Measurements from ENCODE around the gene PHF1.

Gene PHF1

GRCh38 chr6:33420491-33421343, 9.9 kb downstream of the PHF1 start:
- DNase-seq (ENCODE audit: low read depth): no peak
- H3K4me3 ChIP-seq (ENCODE audit: low read length): peak overlapping the region; percentile 68
- H3K9ac ChIP-seq (ENCODE audit: low read length): peak overlapping the region; percentile 62
- no peaks in the 10 kb centered on the region for H3K9me3 ChIP-seq (ENCODE audit: control insufficient read depth, low read length)
- peaks cover 4% of the 10 kb centered on the region for H3K36me3 ChIP-seq (ENCODE audit: control insufficient read depth, insufficient read depth, low read length, severe bottlenecking)
- no peaks in the 10 kb centered on the region for H3K27me3 ChIP-seq (replicated peaks; ENCODE audit: control insufficient read depth, insufficient read depth, low read length)
- peaks cover 44% of the 10 kb centered on the region for H3K4me1 ChIP-seq (ENCODE audit: control insufficient read depth, insufficient read depth, low read length)

DNA sequence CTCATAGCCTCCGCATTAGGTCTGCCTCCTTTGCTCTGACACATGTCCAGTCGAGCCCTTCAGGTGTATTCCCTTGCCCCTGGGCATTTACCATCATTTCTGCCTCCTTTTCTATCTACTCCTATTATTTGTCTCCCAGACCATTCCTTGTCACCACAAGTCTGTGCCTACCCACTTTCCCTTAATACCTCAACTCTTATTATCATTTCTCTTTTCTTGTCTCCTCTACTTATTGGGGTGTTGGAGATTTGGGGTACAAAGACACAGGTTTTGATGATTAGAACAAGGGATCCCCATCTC, 10.5 kb downstream of the PHF1 start:
- Histone ChIP-seq H3K4me1 (ENCODE audit: control insufficient read depth, insufficient read depth, low read length) (peaks cover 39% of the 10 kb centered on the region), H3K4me3 (ENCODE audit: low read length) (no peak overlapping the region), H3K36me3 (ENCODE audit: control insufficient read depth, insufficient read depth, low read length, severe bottlenecking) (no peaks in the 10 kb centered on the region), H3K27me3 (replicated peaks; ENCODE audit: control insufficient read depth, insufficient read depth, low read length) (no peaks in the 10 kb centered on the region), H3K9me3 (ENCODE audit: control insufficient read depth, low read length) (no peaks in the 10 kb centered on the region), H3K9ac (ENCODE audit: low read length) (no peak overlapping the region)
- no peak for DNase-seq (ENCODE audit: low read depth)

- Histone ChIP-seq H3K9ac (ENCODE audit: low read length) (no peak overlapping the region), H3K4me3 (ENCODE audit: low read length) (no peak overlapping the region), H3K4me1 (ENCODE audit: control insufficient read depth, insufficient read depth, low read length) (peaks cover 33% of the 10 kb centered on the region), H3K27me3 (replicated peaks; ENCODE audit: control insufficient read depth, insufficient read depth, low read length) (no peaks in the 10 kb centered on the region), H3K36me3 (ENCODE audit: control insufficient read depth, insufficient read depth, low read length, severe bottlenecking) (no peaks in the 10 kb centered on the region), H3K9me3 (ENCODE audit: control insufficient read depth, low read length) (no peaks in the 10 kb centered on the region)
- DNase-seq (ENCODE audit: low read depth): no peak
Observed at GRCh38 chr6:33423777-33424176, 13.0 kb downstream of the PHF1 start.

GRCh38 chr6:33424855-33425667, 14.2 kb downstream of the PHF1 start:
- peaks cover 30% of the 10 kb centered on the region for H3K4me1 ChIP-seq (ENCODE audit: control insufficient read depth, insufficient read depth, low read length)
- peak overlapping the region; percentile 96 for H3K9ac ChIP-seq (ENCODE audit: low read length)
- no peak for DNase-seq (ENCODE audit: low read depth)
- H3K36me3 ChIP-seq (ENCODE audit: control insufficient read depth, insufficient read depth, low read length, severe bottlenecking): no peaks in the 10 kb centered on the region
- peak overlapping the region; percentile 90 for H3K4me3 ChIP-seq (ENCODE audit: low read length)
- no peaks in the 10 kb centered on the region for H3K9me3 ChIP-seq (ENCODE audit: control insufficient read depth, low read length)
- no peaks in the 10 kb centered on the region for H3K27me3 ChIP-seq (replicated peaks; ENCODE audit: control insufficient read depth, insufficient read depth, low read length)

GRCh38 chr6:33425668-33426577, 15.1 kb downstream of the PHF1 start:
- Histone ChIP-seq H3K4me3 (ENCODE audit: low read length) (peak overlapping the region; percentile 90), H3K9me3 (ENCODE audit: control insufficient read depth, low read length) (no peaks in the 10 kb centered on the region), H3K9ac (ENCODE audit: low read length) (peak overlapping the region; percentile 96), H3K27me3 (replicated peaks; ENCODE audit: control insufficient read depth, insufficient read depth, low read length) (no peaks in the 10 kb centered on the region), H3K4me1 (ENCODE audit: control insufficient read depth, insufficient read depth, low read length) (peaks cover 39% of the 10 kb centered on the region), H3K36me3 (ENCODE audit: control insufficient read depth, insufficient read depth, low read length, severe bottlenecking) (no peaks in the 10 kb centered on the region)
- DNase-seq (ENCODE audit: low read depth): peak; percentile 91

- Histone ChIP-seq H3K36me3 (ENCODE audit: control insufficient read depth, insufficient read depth, low read length, severe bottlenecking) (no peaks in the 10 kb centered on the region), H3K4me3 (ENCODE audit: low read length) (peak overlapping the region; percentile 88), H3K9me3 (ENCODE audit: control insufficient read depth, low read length) (no peaks in the 10 kb centered on the region), H3K27me3 (replicated peaks; ENCODE audit: control insufficient read depth, insufficient read depth, low read length) (no peaks in the 10 kb centered on the region), H3K9ac (ENCODE audit: low read length) (peak overlapping the region; percentile 81), H3K4me1 (ENCODE audit: control insufficient read depth, insufficient read depth, low read length) (peaks cover 39% of the 10 kb centered on the region)
- peak; percentile 41 for DNase-seq (ENCODE audit: low read depth)
Observed at GRCh38 chr6:33426590-33427511, 16.0 kb downstream of the PHF1 start.

GRCh38 chr6:33427585-33428223, 16.9 kb downstream of the PHF1 start:
- peaks cover 39% of the 10 kb centered on the region for H3K4me1 ChIP-seq (ENCODE audit: control insufficient read depth, insufficient read depth, low read length)
- no peaks in the 10 kb centered on the region for H3K36me3 ChIP-seq (ENCODE audit: control insufficient read depth, insufficient read depth, low read length, severe bottlenecking)
- no peaks in the 10 kb centered on the region for H3K9me3 ChIP-seq (ENCODE audit: control insufficient read depth, low read length)
- peak; percentile 73 for DNase-seq (ENCODE audit: low read depth)
- peak overlapping the region; percentile 81 for H3K9ac ChIP-seq (ENCODE audit: low read length)
- peak overlapping the region; percentile 88 for H3K4me3 ChIP-seq (ENCODE audit: low read length)
- no peaks in the 10 kb centered on the region for H3K27me3 ChIP-seq (replicated peaks; ENCODE audit: control insufficient read depth, insufficient read depth, low read length)

DNA sequence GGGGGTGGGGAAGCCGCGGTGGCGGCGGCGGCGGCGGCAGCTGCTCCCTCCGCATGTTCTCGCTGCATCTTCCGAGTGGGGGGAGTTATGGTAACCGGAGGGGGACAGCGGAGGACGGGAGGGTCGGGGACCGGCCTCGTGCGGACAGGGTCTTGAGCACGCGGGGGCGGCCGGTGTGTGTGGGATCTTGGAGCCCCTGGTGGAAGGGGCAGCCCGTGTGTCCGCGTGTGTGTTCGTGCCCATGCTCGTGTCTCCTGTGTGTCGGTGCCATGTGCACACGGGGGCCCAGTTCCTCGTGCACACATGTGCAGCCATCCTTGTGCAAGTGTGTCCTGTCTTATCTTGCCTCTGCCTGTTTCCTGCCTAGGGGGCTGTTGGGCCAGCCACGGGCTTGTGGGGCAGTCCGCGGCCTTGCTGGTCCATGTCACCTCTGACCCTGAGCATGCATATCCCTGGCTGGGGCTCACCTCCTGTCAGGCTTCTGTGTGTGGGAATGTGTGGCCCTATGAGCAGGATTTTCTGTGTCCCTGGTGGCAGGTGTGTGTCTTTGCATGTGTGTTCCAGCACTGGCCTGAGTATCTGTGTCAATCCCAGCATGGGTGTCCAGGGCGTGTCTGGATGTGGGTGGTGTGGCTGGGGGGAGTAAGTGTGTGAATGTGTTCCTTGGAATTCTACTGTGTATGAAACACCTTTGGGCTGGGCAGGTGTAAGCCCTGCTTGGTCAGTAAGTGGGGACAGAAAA, 17.6 kb downstream of the PHF1 start:
- H3K4me1 ChIP-seq (ENCODE audit: control insufficient read depth, insufficient read depth, low read length): peaks cover 39% of the 10 kb centered on the region
- DNase-seq (ENCODE audit: low read depth): peak; percentile 46
- peak overlapping the region; percentile 63 for H3K9ac ChIP-seq (ENCODE audit: low read length)

DNA sequence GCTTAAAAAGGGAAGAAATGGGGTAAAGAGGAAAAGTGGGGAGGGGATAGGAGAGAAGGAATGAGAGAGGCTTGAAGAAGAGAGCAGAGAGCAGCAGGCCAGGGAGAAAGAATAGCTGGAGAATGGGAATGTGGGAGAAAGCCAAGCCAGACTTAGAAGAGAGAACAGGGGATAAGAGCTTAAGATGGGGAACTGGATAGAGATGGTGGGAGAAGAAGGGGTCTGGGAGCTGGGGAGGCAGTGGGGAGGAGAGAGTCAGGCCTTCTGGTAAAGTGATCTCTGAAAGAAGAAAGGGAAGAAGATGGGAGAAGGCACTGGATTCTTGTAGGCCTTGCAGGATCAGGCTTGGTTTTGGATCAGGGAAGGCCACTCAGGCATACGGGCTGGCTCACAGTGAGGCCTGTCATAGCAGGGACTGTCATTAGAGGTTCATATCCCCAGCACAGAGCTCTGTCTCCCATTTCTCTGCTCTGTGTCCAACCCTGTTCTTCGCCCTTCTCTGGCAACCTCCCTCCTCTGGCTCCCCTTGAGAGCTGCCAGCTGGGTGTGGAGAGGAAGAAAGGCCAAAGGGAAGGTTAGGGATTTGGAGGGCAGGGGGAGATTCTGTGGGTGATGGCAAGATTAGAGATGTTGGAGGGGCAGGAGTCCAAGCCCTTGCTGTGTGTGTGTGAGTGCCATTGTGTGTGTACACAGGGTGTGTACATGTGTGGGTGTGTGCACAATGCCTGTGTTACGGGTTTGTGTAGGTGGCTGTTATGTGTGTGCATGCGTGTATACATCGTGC, 18.3 kb downstream of the PHF1 start:
- Histone ChIP-seq H3K27me3 (replicated peaks; ENCODE audit: control insufficient read depth, insufficient read depth, low read length) (no peaks in the 10 kb centered on the region), H3K36me3 (ENCODE audit: control insufficient read depth, insufficient read depth, low read length, severe bottlenecking) (no peaks in the 10 kb centered on the region), H3K9ac (ENCODE audit: low read length) (peak overlapping the region; percentile 63), H3K4me1 (ENCODE audit: control insufficient read depth, insufficient read depth, low read length) (peaks cover 39% of the 10 kb centered on the region), H3K4me3 (ENCODE audit: low read length) (peak overlapping the region; percentile 76), H3K9me3 (ENCODE audit: control insufficient read depth, low read length) (no peaks in the 10 kb centered on the region)
- DNase-seq (ENCODE audit: low read depth): no peak

More for the DNA sequence above, 17.6 kb downstream of the PHF1 start:
- Histone ChIP-seq H3K27me3 (replicated peaks; ENCODE audit: control insufficient read depth, insufficient read depth, low read length) (no peaks in the 10 kb centered on the region), H3K9me3 (ENCODE audit: control insufficient read depth, low read length) (no peaks in the 10 kb centered on the region), H3K4me3 (ENCODE audit: low read length) (peak overlapping the region; percentile 76), H3K36me3 (ENCODE audit: control insufficient read depth, insufficient read depth, low read length, severe bottlenecking) (no peaks in the 10 kb centered on the region)
